NCI-H1417 treated with DMSO at 0.1 percent for 48 hours (cell line): ENCODE measurements around the gene MAB21L3.

Source experiments
- DNase-seq: peaks from one replicate; lab custom pipeline; 2025; lab: John Stamatoyannopoulos, UW

MAB21L3 gene

GRCh38 chr1:116110567-116111523, at the start of gene MAB21L3:
TSS of gene MAB21L3 (plus strand) at chr1:116111399. CDS start at chr1:116112616, 1,217 bp downstream.
- DNase-seq, result no peak

DNA sequence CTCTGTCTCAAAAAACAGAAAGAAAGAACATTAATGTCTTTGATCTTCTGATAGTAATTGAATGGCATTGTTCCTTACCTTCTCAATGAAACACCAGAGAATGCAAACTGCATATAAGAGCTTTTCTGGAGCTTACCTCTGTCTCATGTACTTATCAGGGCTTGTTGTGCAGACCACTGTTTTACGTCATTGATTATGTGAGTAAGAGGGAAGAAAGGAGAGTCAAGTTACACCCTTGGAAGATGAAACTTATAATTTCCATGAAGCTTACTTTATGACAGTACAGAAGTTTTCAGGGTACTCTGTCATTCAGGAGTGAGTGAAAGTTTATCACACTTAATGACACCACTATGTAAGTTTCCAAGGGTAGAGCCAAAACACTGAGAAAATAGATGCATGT, 49.0 kb upstream of the MAB21L3 start:
- DNase-seq, result no peak

DNA sequence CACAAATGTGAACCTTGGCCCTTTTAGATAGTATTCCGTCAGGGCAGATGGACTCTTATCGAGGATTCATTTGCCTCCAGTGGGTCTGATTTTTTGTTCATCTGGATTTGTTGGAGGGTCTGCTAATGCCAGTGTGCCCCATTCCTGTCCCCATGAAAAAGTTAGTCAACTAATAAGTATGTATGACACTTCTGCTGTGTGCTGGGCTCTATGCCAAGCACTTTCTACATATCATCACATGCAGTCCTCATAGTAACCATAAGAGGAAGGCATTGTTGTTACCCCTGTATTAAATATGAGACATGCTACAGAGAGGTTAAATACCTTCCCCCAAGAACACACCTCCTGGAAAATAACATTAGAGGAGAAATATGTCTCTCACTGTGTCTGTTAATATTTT, 46.6 kb upstream of the MAB21L3 start:
- DNase-seq, result no peak

DNA sequence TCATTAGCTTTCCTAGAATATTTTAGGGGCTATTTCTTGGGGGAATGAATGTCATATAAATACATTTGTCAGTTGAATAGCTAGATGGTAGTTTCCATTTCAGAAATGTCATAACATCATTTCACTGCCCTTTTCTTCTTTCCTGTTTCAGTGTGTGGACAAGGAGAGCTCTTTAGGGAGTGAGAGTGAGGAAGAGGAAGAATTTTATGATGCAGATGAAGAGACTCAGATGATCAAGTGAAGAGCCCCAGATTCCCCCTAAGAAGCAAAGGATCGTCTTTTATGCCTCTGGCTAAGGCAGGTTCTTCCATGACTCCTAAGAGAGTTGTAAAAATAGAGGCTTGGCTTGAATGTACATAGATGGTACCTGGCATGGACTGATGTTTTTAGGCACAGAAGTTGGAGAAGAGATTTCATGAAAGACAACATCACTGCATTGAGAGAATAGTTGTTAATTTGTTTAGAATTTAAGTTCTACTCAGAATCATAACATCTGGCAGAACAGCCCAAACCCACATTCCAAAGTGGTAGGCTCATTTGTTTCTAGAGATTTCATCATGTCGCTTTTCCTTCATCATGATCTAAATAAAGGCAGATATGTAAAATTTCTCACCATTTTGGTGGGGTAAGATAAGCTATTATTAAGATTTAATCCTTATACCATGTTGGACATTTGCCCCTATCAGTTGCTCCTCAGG, 44.2 kb upstream of the MAB21L3 start:
- no peak for DNase-seq

DNA sequence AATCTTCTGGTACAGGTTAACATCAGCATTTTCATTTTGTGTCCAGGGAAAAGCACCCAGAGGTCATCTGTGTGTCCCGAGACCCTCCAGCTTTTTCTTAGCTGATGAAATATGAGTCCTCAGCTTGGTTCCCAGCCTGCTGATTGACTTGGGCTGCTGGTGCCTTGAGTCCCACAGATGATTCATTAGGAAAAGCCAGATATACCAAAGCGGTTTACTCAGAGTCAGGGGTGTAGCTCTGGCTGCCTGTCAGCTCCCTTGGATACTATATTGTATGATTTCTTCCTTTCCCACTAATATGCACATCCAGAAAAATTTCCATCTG, 43.7 kb upstream of the MAB21L3 start:
- no peak for DNase-seq

DNA sequence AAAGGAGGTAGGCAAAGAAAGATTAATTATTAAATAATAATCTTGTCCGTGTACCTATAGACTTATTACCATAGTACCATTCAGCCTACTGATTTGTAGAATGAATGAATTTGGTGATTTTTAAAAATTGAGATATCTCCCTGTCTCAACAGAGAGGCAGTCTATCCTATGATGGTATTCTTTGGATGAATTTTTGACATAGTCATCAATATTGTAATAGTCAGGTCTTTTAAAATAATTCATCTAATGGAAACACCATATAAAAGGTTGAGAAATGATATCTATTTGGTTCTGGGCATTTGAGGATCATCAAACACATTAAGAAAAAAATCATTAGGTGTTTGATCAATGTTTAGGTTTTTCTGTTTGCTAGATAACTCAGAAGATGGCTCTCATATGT, 35.6 kb upstream of the MAB21L3 start:
- DNase-seq, result no peak

GRCh38 chr1:116075990-116076389, 35.2 kb upstream of the MAB21L3 start:
- no peak for DNase-seq

DNA sequence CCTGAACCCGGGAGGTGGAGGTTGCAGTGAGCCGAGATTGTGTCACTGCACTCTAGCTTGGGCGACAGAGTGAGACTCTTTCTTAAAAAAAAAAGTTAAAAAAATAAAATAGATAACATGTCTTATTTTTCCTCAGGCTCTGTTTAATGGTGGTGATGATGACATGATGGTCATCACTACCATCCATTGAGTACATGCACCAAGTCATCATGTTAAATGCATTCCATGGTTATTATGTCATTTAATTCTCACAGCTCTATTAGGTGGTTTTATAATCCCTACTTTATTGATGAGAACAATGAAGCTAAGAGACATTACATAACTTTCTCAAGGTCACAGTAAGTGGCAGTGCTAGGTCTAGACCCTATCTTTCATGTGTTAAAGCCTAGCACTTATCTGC, 34.4 kb upstream of the MAB21L3 start:
- DNase-seq, result no peak

GRCh38 chr1:116078699-116079223, 32.4 kb upstream of the MAB21L3 start:
- DNase-seq, result no peak

DNA sequence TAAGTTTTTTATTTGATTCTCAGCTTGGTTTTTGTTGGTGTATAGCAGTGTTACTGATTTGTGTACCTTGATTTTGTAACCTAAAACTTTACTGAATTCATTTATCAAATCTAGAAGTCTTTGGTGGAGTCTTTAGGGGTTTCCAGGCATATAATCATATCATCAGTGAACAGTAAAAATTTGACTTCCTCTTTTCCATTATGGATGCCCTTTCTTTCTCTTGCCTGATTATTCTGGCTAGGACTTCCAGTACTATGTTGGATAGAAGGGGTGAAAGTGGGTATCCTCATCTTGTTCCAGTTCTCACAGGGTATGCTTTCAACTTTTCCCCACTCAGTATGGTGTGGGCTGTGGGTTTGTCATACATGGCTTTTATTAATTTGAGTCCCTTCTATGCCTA, 23.6 kb upstream of the MAB21L3 start:
- no peak for DNase-seq

- DNase-seq, result no peak
Observed at GRCh38 chr1:116089870-116090269, 21.3 kb upstream of the MAB21L3 start.

GRCh38 chr1:116091083-116091482, 20.1 kb upstream of the MAB21L3 start:
- no peak for DNase-seq

DNA sequence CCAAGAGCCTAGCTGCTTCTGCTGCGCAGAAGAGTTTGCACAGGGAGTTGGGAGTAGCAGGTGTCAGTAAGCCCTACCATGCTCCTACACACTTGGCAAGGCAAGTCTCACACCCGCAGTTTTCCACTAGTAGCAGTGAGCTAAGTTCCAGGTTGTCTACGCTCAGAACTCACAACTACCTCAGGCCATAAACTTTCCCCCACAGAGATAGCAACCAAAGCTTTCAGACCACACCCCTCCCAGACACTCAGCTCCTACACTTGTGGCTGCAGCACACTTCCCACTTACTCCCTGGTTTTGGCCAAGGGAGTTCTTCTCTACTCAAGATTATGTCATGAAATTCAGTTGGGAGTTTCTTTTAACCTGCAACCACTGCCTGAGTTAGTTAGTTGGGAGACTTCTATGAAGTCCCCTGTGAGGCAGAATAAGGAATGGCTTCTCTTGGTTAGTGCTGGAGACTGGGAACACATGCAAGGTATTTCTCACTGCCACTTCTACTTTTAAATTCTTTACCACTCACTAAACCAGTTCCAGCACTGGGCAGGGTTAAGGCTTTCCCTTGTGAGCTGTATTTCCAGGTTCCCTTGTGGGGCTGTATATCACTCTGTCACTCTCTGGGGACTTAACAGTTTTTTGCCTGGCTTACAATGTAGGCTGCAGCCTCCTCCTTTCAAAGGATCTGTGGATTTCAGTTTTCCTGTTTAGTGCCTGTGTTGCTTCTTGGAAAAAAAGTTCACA, 18.3 kb upstream of the MAB21L3 start:
- DNase-seq, result no peak

DNA sequence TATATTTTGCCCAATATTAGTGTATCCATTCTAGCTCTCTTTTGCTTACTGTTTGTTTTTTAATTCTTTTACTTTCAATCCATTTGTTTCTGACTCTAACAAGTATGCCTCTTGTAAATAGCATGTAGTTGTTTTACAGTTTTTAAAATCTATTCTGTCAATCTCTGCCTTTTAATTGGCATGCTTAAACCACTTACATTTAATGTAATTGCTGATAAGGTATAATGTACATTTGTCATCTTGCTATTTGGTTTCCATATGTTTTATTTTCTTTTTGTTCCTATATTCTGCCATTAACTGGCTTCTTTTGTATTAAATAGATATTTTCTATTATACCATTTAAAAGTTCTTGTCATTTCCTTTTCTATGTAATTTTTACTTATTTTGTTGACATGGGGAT, 16.2 kb upstream of the MAB21L3 start:
- no peak for DNase-seq

DNA sequence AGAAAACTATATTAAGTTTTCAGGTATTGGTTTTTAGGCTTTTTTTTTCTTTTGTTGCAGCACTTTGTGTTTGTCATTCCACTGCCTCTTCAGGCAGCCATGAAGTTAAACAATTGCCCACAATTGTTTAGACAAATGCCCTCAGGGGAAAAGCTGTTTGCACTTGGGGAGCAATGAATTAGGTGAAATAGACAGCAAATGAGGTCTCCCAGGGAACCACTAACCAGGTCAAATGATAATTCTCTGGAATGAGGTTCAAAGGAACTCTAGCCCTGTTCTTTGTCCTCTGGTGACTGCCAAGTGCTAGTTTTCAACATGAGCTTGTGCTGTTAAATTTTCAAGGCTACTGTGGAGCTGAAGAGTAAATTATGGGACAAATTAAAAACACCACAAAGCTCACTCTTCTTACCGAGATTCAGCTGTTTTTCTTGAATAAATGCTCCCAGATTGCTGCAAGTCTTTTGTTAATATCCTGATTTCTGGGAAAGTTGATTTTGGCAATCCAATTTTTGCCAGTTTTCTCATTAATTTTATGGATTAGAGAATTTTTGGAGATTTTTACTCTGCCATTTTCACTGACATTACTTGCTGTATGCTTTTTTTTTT, 15.1 kb upstream of the MAB21L3 start:
- DNase-seq, result no peak

- DNase-seq, result no peak
Observed at GRCh38 chr1:116097626-116098025, 13.6 kb upstream of the MAB21L3 start.

GRCh38 chr1:116099379-116099778, 11.8 kb upstream of the MAB21L3 start:
- no peak for DNase-seq

GRCh38 chr1:116099919-116100318, 11.3 kb upstream of the MAB21L3 start:
- DNase-seq, result no peak

GRCh38 chr1:116104667-116105066, 6.5 kb upstream of the MAB21L3 start:
- no peak for DNase-seq

- no peak for DNase-seq
Observed at GRCh38 chr1:116105996-116106395, 5.2 kb upstream of the MAB21L3 start.

GRCh38 chr1:116106646-116107045, 4.6 kb upstream of the MAB21L3 start:
- DNase-seq, result no peak

GRCh38 chr1:116107371-116107770, 3.8 kb upstream of the MAB21L3 start:
- no peak for DNase-seq
